GM15510 (cell line): Measurements from ENCODE around the gene MET.

Experiments used
- POLR2A ChIP-seq: IDR thresholded peaks from 3 replicates; pipeline ENCODE4 v1.6.1; 2011; ENCODE audit warnings: borderline replicate concordance; ENCODE audit not compliant: insufficient read length; ENCODE audit errors: extremely low read depth

The MET gene

DNA sequence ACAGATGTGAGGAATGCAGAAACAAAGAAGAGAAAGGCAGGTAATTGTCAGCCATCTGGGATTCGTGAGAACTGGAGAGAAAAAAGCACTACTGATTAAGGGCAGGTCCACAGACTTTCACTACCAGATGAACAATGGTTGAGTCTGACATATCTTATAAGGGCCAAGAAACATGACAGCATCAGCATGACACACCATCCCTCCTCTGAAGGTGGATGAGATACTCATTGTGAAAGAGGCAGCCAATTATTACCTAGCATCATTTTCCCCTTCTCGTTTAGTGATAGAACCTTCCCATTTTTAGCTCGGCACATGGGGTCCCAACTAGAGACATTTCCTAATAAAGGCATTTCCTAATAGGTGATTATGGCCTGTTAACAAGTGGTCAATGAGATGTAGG is 19.2 kb upstream of the MET start:
- no peak for TF ChIP-seq POLR2A

DNA sequence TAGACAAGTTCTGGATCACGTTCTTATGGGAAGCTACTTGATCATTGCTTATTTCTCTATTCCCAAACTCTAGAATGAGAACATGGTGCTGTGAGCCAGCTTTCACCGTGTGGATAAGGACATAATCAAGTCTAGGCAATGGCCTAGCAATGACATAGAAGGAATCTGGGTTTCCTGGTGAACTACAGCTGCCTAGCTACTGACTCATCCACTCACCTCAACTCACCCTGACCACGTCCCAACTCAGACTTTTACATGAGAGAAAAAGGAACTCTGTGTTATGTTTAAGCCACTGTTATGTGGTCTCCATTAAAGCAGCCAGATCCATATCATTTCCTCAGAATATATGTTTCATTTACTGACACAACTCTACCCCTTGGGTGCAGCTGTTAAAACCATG is 18.8 kb upstream of the MET start:
- TF ChIP-seq POLR2A, result no peak

DNA sequence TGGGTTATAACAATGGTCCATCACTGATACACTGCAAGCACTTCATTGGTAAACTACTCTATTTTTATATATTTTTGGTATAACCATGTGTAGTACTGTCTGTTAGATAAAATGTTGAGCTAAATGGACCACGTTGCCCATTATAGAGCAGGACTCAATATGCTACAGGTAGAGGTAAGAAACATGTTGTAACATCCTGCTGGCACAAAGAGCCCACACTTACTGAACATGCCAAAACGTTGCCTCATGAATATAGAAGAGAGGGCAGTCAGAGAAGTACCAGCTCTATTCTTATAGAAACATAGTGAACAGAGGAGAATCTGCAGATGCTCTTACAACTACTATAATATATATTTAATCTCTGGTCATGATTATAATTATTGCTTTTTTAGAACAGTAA is 18.4 kb upstream of the MET start:
- no peak for TF ChIP-seq POLR2A

DNA sequence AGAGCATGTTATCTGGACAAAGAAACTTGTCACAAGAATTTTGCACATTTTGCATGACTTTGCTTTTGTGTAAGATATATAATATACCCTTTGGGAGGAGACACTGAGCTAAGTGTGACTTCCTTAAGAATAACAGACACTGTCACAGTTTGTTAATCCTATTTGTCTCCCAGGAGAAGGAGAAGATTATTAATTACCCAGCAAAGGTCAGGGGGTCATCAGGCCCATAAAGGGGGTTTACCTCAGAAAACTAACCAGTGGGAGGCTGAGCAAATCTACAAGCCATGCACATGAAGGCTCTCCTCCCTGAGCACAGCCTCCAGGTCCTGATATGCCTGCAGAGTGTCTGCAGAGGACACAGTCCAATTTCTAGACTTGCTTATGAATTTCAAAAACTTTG is 10.1 kb upstream of the MET start:
- TF ChIP-seq POLR2A, result no peak

DNA sequence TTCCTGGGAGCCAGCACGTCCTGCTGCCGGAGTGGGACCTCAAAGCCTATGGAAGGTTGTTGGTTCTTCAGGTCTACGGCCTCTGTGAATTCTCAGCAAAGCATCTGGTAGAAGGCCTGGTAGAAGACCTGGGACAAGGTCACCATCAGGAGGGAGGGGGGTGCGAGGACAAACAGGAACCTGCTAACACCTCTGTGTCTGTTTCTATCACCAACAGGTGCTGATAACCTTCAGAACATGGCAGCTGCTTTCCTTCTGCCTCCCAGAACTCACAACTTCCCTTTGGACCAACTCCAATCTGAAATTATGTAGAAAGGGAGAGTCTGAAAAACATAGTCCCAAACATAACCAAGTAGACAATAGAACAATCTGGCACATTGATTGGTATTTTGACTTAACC is 8.3 kb upstream of the MET start:
- TF ChIP-seq POLR2A, result no peak

DNA sequence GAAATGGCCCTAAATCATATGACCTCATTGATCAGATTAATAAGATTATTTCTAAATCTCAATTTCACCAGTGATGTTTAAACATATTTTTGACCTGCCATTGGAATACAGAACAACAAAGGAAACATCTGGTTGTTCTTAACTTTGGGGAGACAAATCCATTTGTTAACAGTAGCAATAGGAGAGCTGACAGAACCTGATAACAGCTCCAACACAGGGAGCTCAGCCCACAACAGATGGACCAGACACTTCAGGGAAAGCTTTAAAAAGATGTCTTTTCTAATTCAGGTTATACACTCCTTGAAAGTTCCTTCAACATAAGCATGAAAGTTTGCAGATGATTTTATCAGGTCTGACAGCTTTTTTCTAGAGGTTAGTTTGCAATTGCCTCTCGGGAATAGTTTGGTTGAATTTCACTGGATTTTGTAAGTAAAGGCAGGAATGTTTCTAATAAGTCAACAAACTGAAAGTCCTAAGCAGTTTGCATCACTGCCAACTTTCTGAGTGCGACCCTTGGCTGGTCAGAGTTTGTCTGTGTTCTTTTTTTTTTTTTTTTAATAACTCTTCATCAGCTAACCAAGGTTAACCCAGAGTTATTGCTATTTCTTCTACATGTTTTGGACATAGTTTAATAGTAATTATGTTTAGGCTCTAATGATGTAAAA is 6.5 kb upstream of the MET start:
- TF ChIP-seq POLR2A, result no peak

DNA sequence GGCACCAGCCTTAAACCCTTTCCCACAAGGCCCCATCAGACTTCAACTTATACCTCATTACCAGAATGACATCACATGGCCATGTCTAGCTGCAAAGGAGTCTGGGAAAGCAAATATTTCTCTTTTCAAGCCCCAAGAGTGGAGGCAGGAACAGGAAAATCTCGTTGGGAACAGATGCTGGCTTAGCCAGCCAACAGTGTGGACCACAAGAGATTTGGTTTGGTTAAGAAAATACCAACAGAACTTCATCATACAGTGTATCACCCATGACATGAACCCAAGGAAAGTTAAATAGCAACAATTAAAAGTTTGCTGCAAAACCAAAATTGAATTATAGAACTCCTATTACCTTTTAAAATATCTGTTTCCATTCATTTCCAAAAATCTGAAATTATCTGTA is 2.2 kb upstream of the MET start:
- no peak for TF ChIP-seq POLR2A

DNA sequence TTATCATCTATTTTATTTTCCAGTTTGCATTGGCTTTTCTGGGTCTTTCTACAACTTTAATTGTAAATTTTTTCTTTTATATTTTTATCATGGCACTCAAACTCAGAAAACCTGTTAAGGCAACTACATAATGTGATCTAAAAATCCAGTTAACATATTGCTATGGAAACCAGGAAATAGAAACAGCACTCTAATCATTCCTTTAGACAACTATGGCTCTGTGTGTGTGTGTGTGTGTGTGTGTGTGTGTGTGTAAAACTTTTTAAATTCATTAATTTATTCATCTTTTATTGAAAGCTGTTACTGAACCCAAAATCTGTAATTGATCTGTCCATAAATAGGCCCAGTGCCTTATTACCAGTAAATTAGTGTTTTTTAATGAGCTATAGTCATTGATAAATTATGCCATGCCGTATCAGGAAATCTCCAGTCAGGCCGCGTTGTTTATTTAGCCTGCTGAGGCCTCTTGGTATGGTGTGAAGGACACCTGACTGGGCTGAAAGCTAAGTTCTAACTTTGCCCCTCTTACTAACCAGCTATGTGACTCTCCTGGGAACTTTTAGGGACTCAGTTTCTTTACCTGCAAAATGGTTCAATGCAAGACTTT is 1.5 kb upstream of the MET start:
- no peak for TF ChIP-seq POLR2A

DNA sequence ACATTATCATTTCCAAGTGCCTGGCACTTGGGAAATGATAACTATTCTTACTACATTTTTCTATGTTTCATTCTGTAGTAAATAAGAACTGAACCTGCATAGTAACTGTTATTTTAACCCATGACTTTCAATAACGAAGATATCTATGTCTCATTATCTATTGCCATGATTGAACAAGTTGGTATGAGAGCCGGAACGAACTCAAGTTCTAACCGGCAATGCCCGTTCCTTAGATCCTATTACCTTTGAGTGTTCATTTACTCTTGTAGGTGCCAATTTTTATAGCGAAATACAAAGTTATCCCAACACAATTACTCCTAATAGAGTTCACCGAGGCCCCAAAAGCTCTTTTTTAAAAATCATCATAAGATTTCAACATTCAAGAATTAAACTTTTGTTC is 885 bp upstream of the MET start:
- no peak for TF ChIP-seq POLR2A

DNA sequence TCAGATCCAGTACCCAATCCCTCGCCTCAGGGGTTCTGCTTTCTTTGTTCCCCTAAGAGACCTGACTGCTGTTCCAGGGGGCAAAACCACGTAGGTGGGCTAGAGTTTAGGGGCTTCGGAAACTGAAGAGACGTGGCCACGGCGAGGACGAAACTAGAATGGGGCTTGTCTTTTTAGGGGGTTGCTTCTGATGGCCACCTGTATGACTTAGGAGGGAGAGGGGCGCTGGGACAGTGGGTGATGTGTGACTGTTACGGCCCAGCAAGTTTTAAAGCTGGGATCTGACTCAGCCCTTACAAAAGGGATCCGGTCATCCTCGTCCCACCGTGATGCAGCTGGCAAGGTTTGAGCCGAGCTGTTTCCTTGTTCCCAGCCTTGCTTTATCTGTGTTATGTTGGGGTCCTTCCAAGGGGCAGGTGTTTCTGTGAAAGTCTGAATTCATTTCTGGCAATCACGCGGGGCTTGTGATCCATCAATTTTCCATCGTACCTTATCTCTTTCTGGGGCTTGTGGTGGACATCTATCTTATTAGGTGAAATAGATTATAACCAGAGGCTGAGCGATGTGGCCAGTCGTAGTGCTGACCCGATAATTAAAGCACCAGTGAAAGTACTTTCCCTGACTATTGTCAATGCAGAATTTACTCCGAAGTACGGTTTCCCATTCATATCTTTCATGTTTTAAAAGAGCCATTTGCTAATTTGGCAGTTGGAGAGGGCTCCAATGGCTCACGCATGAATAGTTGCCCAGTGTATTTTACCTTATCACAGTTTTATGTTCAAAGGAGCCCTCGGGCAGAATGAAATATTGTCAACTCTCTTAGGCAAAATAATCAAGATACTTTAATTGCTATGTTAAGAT is 830 bp downstream of the MET start:
- no peak for TF ChIP-seq POLR2A

DNA sequence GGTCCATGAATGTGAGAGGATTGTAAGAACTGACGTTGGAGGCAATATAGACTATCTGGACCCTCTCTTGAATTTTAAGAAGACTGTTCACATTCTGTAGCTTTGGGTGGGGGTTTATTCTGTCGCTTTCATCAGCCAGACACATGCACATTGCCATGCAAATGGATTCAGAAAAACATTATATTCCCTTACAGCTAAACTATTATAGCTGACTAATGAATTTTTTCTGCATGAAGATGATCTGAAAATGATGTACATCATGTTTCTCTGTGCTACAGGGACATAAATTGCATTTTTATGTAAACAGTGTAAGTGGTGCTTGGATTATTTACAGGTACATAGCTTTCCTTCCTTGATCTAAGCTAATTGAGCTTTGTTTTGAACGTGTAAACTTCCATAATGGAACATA is 1.5 kb downstream of the MET start:
- TF ChIP-seq POLR2A, result no peak

DNA sequence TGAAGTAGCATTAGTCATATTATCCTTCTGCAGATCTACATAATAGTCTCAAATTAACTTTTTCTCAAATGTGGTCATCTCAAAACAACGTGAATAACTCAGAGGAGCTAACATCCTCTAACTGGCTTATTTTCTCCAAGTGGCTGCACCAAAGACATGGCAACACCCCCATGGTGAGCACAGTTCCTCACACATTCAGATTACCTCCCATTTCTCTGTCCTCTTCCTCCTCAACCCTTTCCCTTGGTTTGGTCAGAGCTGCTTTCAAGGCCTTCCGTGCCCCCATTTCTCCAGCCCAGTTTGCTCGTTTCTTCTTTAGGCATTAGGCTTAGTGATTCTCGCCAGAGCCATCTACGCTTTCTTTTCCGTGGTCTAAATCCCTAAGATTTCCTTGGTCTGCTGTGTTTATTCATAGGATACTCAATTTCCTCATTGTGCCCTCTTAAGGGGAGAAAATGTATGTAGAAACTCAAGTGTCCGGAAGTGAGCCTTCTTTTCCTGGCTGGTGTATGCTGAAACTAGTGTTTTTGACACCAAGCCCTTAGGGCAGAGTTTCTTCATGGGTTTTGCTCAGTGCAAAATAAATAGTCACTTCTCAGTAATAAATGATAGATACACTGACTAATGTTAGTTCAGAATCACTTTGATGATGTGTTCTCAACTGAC is 2.6 kb downstream of the MET start:
- no peak for TF ChIP-seq POLR2A

DNA sequence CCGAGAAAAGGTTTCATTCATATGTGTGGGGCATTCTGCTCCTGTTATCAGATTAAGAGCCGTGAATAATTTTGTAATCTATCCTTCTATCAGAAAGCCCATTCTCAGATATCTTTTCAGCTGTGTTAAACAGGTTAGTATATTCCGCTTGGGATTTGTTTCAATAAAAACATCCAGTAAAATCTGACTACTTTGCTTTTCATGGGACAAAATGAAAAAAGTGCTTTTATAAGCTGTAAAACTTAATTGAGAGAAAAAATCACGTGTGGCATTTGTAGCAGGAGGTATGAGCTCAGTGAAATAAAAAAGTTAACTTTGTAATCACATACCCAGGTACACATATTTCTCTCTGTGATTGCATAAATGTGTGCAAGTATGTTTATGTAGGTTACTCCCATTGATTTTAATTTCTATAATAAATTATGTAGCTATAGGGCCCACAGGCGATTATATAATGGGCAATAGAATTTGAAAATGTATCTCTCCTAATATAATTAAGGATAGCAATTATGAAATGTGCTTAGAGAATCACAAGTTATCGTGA is 3.9 kb downstream of the MET start:
- TF ChIP-seq POLR2A, result no peak

DNA sequence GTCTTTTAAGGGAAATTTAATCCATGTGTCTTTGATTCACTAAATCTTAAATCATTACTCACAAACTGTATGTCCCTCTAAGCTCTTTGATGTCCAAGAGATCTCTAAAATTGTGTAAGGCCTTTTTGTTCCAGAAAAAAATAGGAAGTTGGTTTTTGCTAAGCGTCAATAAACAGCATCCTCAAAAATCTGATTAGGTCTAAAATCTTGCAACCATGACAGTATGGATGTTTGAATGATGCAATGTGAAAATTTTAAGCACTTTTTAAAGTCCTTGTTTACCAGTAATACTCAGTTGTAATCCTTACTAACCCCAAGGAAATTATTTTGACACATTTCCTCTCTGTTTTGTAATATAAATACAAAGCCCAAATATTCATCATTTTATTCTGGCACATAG is 6.8 kb downstream of the MET start:
- no peak for TF ChIP-seq POLR2A

DNA sequence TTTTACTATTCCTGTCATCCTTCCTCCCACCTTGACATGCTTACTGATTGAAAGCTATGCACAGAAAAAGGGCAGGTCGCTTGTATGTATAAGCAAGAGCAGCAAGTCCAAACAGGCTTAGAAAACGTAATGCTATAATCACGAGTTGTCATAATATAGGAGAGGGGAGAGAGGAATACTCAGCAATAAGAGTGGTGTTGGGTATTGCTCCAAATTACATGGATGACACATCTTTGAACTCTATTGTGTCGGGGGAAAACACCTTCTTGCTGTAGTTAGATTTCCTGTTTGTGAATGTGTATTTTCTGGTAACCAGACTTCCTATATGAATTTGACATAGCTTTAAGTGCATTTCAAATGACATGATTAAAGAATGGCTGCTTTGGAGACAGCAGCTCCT is 7.5 kb downstream of the MET start:
- TF ChIP-seq POLR2A, result no peak

DNA sequence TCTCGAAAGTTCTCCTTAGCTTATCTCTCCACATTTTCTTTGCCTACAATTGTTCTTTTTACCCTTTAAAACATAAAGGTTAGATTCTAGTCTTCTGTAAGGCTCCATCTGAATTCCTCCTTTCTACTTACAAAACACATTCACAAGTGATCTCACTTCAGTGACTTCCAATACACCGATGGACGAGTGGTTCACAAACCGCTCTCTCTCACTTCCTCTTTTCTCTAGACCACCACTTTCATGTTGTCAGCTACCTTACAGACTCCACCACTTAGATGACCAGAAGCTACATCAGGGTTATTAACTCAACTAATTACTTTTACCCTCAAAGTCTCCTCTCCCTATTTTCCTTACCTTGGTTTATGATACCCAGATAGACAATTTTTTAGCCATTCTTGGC is 11.8 kb downstream of the MET start:
- TF ChIP-seq POLR2A, result no peak

DNA sequence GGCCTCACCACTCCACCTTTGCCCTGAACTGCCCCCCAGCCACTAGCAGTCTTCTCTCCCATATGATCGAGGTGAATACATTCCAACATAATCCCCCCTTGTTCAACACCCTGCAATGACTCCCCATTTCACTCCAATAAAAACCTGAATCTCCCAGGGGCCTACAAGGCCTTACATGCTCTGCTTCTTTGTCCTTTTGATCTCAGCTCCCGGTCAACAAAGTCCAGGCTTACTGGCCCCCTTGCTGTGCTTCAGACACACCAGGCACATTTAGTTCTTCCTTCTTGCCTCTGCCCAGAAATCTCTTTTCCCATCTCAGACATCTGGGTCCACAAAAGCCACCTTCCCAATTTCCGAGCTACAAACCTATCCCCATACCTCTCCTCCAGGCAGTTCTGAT is 14.0 kb downstream of the MET start:
- no peak for TF ChIP-seq POLR2A
